AG04450 (cell line): ENCODE data around the gene DUSP19. TPM values are rescaled to one million over a fixed set of nuclear protein-coding genes. Genes with fewer than 3 reads are reported as not detected.

ENCODE experiments used
- CTCF ChIA-PET: fragments of 300-600, 350-600 bp; formaldehyde crosslinking; extraction: SDS; loops from one replicate; lab custom pipeline; 2022; ENCODE audit warnings: antibody characterized with exemption, inconsistent platforms; lab: Charles Lee
- POLR2A ChIA-PET: fragments of 350-600 bp; formaldehyde crosslinking; extraction: SDS; loops from one replicate; lab custom pipeline; 2021; ENCODE audit warnings: antibody characterized with exemption, inconsistent platforms; lab: Yijun Ruan, JAX
- DNase-seq: peaks from one replicate; pipeline ENCODE4 v3.0.0-alpha.2; 2011; ENCODE audit warnings: low read depth, low spot score
- H3K27ac ChIP-seq: one replicate; pipeline ENCODE4 v1.5.1; 2012; ENCODE audit warnings: low read depth, low read length, control low read depth
- H3K27me3 ChIP-seq: one replicate; pipeline ENCODE4 v1.6.0; 2012; ENCODE audit warnings: low read length; ENCODE audit not compliant: control insufficient read depth, insufficient read depth
- H3K4me3 ChIP-seq: 2 replicates; pipeline ENCODE4 v1.5.1; 2011; ENCODE audit warnings: mild to moderate bottlenecking, low read depth, low read length, control low read depth
- H3K9me3 ChIP-seq: 2 replicates; pipeline ENCODE4 v1.5.1; 2012; ENCODE audit warnings: low read length; ENCODE audit not compliant: control insufficient read depth, insufficient read depth
- polyA plus RNA-seq: library from polyadenylated mRNA; depleted of rRNA; stranded (reverse); fragments of >200 nt; gene quantifications from 2 replicates; pipeline ENCODE4 v1.2.3, GENCODE V29; 2011
- TF ChIP-seq, protein P1 (sequence below): IDR thresholded peaks from 2 replicates; pipeline ENCODE4 v1.5.1; 2011; ENCODE audit warnings: low read depth, low read length, control low read depth, inconsistent platforms

Gene DUSP19
- polyA plus RNA-seq, 1 experiment, result 3.6 TPM

DNA sequence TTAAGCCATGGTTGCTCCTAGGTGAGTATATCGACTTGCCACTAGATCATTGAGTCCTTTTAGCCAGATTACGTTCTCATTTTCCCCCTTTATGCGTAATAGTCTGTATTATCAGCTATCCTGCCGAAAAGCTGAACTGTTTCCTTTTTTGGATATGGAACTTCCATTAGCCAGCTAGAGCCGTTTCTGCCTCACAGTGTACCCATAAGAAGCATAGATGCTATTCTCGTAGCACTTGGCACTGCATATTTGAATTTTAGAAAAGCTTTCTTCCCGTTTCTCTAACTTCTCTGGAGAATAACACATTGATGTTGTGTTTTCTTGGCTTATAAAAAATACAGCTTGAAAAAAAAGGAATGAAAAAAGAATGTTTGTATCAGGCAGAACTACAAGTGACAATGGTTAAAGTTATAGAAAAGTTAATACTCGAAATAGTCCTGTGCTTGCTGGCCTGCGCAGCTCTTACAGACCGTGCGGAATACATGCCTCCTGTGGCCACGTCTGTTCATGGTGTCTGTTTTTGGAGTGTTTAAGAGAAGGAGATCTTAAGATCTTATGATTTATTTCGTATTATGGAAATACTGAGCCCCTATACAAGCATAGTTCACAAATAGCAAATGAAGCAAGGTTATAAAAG, 710 bp downstream of the DUSP19 start:
- TF ChIP-seq, protein P1, sequence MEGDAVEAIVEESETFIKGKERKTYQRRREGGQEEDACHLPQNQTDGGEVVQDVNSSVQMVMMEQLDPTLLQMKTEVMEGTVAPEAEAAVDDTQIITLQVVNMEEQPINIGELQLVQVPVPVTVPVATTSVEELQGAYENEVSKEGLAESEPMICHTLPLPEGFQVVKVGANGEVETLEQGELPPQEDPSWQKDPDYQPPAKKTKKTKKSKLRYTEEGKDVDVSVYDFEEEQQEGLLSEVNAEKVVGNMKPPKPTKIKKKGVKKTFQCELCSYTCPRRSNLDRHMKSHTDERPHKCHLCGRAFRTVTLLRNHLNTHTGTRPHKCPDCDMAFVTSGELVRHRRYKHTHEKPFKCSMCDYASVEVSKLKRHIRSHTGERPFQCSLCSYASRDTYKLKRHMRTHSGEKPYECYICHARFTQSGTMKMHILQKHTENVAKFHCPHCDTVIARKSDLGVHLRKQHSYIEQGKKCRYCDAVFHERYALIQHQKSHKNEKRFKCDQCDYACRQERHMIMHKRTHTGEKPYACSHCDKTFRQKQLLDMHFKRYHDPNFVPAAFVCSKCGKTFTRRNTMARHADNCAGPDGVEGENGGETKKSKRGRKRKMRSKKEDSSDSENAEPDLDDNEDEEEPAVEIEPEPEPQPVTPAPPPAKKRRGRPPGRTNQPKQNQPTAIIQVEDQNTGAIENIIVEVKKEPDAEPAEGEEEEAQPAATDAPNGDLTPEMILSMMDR, result no peak
- ChIA-PET POLR2A (no interaction called here), CTCF (interaction anchor here (0.6 to 2.6 kb wide), 6 partner anchors 8 to 275 kb away, joined by 3 to 13 read pairs (median 6); no protein-coding TSS in a partner anchor)
- H3K27me3 ChIP-seq, result peaks cover 9% of the 10 kb centered on the region
- H3K27ac ChIP-seq, result no peak overlapping the region
- H3K4me3 ChIP-seq, result peak overlapping the region; percentile 79
- no peaks in the 10 kb centered on the region for H3K9me3 ChIP-seq
- no peak for DNase-seq

DNA sequence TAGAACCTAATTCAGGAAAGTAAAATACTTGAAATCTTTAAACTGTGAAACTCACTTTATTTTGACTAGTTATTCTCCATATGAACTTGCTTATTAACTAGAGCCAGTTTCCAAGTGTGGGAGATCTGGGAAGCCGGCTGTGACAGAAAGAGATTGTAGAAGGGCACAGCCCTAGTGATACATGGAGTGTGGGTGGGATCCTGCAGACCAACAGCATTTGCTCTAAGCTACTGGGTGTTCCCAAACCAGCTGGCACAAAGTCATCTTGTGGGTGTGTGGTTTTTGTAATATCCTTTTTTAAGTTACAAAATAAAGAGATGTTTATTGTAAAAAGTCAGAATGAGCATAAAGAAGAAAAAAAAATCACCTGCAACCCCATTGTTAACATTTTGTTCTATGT, 3.4 kb downstream of the DUSP19 start:
- TF ChIP-seq, protein P1, result no peak
- CTCF ChIA-PET, result no interaction called here
- POLR2A ChIA-PET, result no interaction called here
- DNase-seq, result no peak
- Histone ChIP-seq H3K9me3 (no peaks in the 10 kb centered on the region), H3K4me3 (no peak overlapping the region), H3K27me3 (no peaks in the 10 kb centered on the region), H3K27ac (no peak overlapping the region)

DNA sequence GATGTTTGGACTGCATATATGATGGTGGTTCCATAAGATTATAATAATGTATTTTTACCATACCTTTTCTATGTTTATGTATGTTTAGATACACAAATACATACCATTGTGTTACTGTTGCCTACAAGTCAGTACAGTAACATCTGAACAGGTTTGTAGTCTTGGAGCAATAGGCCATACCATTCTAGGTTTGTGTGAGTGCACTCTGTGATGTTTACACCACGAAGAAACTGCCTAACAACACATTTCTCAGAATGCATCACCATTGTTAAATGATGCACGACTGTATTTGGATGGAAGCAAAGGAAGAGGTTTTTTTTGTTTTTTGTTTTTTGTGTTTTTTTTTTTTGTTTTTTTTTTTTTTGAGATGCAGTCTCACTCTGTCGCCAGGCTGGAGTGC, 9.5 kb downstream of the DUSP19 start:
- POLR2A ChIA-PET, result no interaction called here
- Histone ChIP-seq H3K4me3 (no peak overlapping the region), H3K9me3 (no peaks in the 10 kb centered on the region), H3K27me3 (no peaks in the 10 kb centered on the region), H3K27ac (no peak overlapping the region)
- no peak for DNase-seq
- CTCF ChIA-PET, result no interaction called here
- TF ChIP-seq, protein P1, result no peak

DNA sequence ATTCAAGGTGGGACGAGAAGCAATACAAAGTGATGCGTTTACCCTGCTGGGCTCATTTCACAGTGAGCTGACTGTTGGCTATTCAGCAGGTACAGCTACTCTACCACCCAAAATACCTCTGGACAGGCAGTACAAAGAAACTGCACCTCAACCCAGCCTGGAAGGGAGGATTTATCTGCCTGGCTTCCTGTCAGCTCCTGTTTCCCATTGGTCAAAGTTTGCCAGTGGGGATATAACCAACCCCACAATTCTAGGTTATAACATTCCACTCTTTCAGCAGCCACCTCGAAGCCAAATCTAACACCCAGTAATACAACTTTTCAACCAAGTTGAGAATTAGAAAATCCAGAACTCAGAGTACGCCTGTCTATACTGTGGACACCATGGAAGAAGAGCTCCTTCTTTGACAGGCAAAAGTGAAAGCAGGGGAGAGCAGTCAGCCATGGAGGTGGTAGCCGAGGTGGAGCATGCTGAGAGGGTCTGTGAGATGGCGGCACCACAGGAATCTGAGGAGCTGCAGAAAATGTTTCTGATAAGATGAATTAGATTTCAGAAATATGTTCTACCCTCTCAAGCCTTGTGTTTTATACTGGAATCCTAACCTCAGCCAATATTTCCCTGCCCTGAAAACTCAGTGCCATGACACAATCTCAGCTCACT, 10.8 kb downstream of the DUSP19 start:
- H3K4me3 ChIP-seq, result no peak overlapping the region
- H3K27ac ChIP-seq, result no peak overlapping the region
- CTCF ChIA-PET, result no interaction called here
- TF ChIP-seq, protein P1, result no peak
- H3K9me3 ChIP-seq, result no peaks in the 10 kb centered on the region
- H3K27me3 ChIP-seq, result no peaks in the 10 kb centered on the region
- POLR2A ChIA-PET, result no interaction called here
- no peak for DNase-seq

DNA sequence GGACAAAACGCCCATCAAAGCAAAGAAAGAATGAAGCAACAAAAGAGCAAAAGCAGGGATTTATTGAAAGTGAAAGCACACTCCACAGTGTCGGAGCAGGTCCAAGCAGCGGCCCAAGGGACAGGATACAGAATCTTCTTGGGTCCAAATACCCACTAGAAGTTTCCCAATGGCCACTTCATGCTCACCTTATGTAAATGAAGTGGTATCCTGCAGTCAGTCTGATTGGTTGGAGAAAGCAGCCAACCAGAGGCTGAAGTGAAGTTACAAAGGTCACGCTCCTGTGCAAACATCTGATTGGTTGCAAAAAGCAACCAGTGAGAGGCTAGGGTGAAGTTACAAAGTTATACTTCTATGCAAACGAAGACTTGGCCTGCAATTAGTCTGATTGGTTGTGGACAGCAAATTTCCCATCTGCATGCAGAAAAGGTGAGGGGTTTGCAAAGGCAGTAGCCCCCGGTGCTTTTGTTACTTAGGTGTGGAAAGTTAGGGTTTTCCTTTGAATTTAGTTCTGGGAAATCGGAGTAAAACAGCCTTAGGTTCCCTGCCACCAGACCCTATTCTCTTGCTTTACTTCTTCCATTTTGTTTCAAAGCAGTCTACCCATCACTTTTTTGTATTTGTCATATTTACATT, 12.9 kb downstream of the DUSP19 start:
- ChIA-PET POLR2A (no interaction called here), CTCF (no interaction called here)
- DNase-seq, result no peak

More for the DNA sequence above, 12.9 kb downstream of the DUSP19 start:
- H3K4me3 ChIP-seq, result no peak overlapping the region
- H3K27me3 ChIP-seq, result no peaks in the 10 kb centered on the region
- no peak overlapping the region for H3K27ac ChIP-seq
- H3K9me3 ChIP-seq, result no peaks in the 10 kb centered on the region
- TF ChIP-seq, protein P1, result no peak
